HG03354 (cell line): Measurements from ENCODE around the gene EIF2S3.

Experiments
- ATAC-seq: cut with Tn5 transposase; IDR thresholded peaks from one replicate; pipeline ENCODE4 v1.9.1; 2021; ENCODE audit warnings: mild to moderate bottlenecking; ENCODE audit not compliant: unreplicated experiment, poor library complexity, severe bottlenecking

Gene EIF2S3

GRCh38 chrX:24054182-24055042, at the start of gene EIF2S3:
TSS of gene EIF2S3 (plus strand) at chrX:24054956. CDS start at chrX:24054969, 13 bp downstream.
- ATAC-seq = peak; percentile 95

GRCh38 chrX:24005028-24005427, 49.7 kb upstream of the EIF2S3 start:
- peak; percentile 60 for ATAC-seq

- no peak for ATAC-seq
These were observed 48.9 kb upstream of the EIF2S3 start for GRCh38 chrX:24005867-24006266.

GRCh38 chrX:24012266-24012665, 42.5 kb upstream of the EIF2S3 start:
- ATAC-seq = no peak

GRCh38 chrX:24014388-24015018, 40.3 kb upstream of the EIF2S3 start:
- peak; percentile 76 for ATAC-seq

- ATAC-seq = no peak
These were observed 37.1 kb upstream of the EIF2S3 start for GRCh38 chrX:24017674-24018073.

- no peak for ATAC-seq
These were observed 35.9 kb upstream of the EIF2S3 start for GRCh38 chrX:24018809-24019208.

GRCh38 chrX:24019448-24019847, 35.3 kb upstream of the EIF2S3 start:
- ATAC-seq = no peak

GRCh38 chrX:24020306-24020876, 34.4 kb upstream of the EIF2S3 start:
- no peak for ATAC-seq

- no peak for ATAC-seq
These were observed 31.2 kb upstream of the EIF2S3 start for GRCh38 chrX:24023544-24023943.

- ATAC-seq = no peak
These were observed 30.6 kb upstream of the EIF2S3 start for GRCh38 chrX:24023972-24024669.

GRCh38 chrX:24024819-24025740, 29.7 kb upstream of the EIF2S3 start:
- peak; percentile 87 for ATAC-seq

- ATAC-seq = peak; percentile 38
These were observed 28.9 kb upstream of the EIF2S3 start for GRCh38 chrX:24025741-24026403.

- ATAC-seq = no peak
These were observed 28.3 kb upstream of the EIF2S3 start for GRCh38 chrX:24026432-24026831.

GRCh38 chrX:24027086-24027485, 27.7 kb upstream of the EIF2S3 start, which contains the start of gene KLHL15:
TSS of gene KLHL15 (minus strand) at chrX:24027186. CDS start at chrX:24006693, 20,493 bp downstream.
- ATAC-seq = no peak

GRCh38 chrX:24027985-24028384, 26.8 kb upstream of the EIF2S3 start:
- no peak for ATAC-seq

- no peak for ATAC-seq
These were observed 24.2 kb upstream of the EIF2S3 start for GRCh38 chrX:24030597-24030996.

- no peak for ATAC-seq
These were observed 20.3 kb upstream of the EIF2S3 start for GRCh38 chrX:24034485-24034884.

- ATAC-seq = no peak
These were observed 17.0 kb upstream of the EIF2S3 start for GRCh38 chrX:24037729-24038128.
